KBM-7 (cell line): Measurements from ENCODE around the gene NLRP10.

Source experiments
- DNase-seq: peaks from one replicate; pipeline ENCODE4 v3.0.0-alpha.2; 2015
- in situ Hi-C: fragments of 300-500 bp; cut with MboI; formaldehyde crosslinking; loops from 2 replicates; pipeline ENCODE4 v1.14.3; 2020; ENCODE audit warnings: low sequenced_read_pairs, low pct_unique_long_range_greater_than_20kb, mixed read lengths

Gene NLRP10

GRCh38 chr11:7981619-7982157 lies 16.4 kb upstream of the NLRP10 start:
- in situ Hi-C loops = no loop called here
- DNase-seq = no peak

- in situ Hi-C loops = no loop called here
- DNase-seq = no peak
Measured at GRCh38 chr11:7977232-7977917, 12.1 kb upstream of the NLRP10 start.

- in situ Hi-C loops = no loop called here
- DNase-seq = no peak
Measured at GRCh38 chr11:7974668-7975067, 9.4 kb upstream of the NLRP10 start.

GRCh38 chr11:7973011-7973410 lies 7.8 kb upstream of the NLRP10 start:
- no peak for DNase-seq
- in situ Hi-C loops = no loop called here

GRCh38 chr11:7971846-7972245 lies 6.6 kb upstream of the NLRP10 start:
- DNase-seq = no peak
- in situ Hi-C loops = no loop called here

- DNase-seq = no peak
- in situ Hi-C loops = no loop called here
Measured at GRCh38 chr11:7969756-7970646, 4.8 kb upstream of the NLRP10 start.

GRCh38 chr11:7968686-7969085 lies 3.4 kb upstream of the NLRP10 start:
- no peak for DNase-seq
- in situ Hi-C loops = no loop called here

- in situ Hi-C loops = no loop called here
Measured at GRCh38 chr11:7967826-7968225, 2.6 kb upstream of the NLRP10 start.

GRCh38 chr11:7967097-7967496 lies 1.9 kb upstream of the NLRP10 start:
- no peak for DNase-seq
- in situ Hi-C loops = no loop called here

More at GRCh38 chr11:7967826-7968225, 2.6 kb upstream of the NLRP10 start:
- DNase-seq = no peak

- in situ Hi-C loops = no loop called here
- DNase-seq = no peak
Measured at GRCh38 chr11:7964873-7965272, 374 bp downstream of the NLRP10 start.

GRCh38 chr11:7964261-7964660 lies 986 bp downstream of the NLRP10 start:
- DNase-seq = no peak
- in situ Hi-C loops = no loop called here

GRCh38 chr11:7955191-7955590 lies 10.1 kb downstream of the NLRP10 start:
- in situ Hi-C loops = no loop called here
- DNase-seq = no peak

GRCh38 chr11:7949934-7950333 lies 15.3 kb downstream of the NLRP10 start:
- DNase-seq = no peak
- in situ Hi-C loops = no loop called here

GRCh38 chr11:7944123-7944522 lies 21.1 kb downstream of the NLRP10 start:
- in situ Hi-C loops = no loop called here
- DNase-seq = no peak

GRCh38 chr11:7941608-7942007 lies 23.6 kb downstream of the NLRP10 start, which contains the start of gene OR10A3:
Gene OR10A3 (minus strand): TSS chr11:7941708. CDS start chr11:7939520, 2,188 bp downstream.
- in situ Hi-C loops = no loop called here
- no peak for DNase-seq

GRCh38 chr11:7941146-7941545 lies 24.1 kb downstream of the NLRP10 start:
- in situ Hi-C loops = no loop called here
- DNase-seq = no peak

- in situ Hi-C loops = no loop called here
- DNase-seq = no peak
Measured at GRCh38 chr11:7936615-7937014, 28.6 kb downstream of the NLRP10 start.

- no peak for DNase-seq
- in situ Hi-C loops = no loop called here
Measured at GRCh38 chr11:7931168-7931567, 34.1 kb downstream of the NLRP10 start, which contains the start of gene OR10A6. Gene OR10A6 (minus strand): TSS chr11:7931268. CDS start chr11:7928662, 2,606 bp downstream.

GRCh38 chr11:7927635-7928034 lies 37.6 kb downstream of the NLRP10 start:
- in situ Hi-C loops = no loop called here
- DNase-seq = no peak

- in situ Hi-C loops = no loop called here
- DNase-seq = no peak
Measured at GRCh38 chr11:7924536-7924935, 40.7 kb downstream of the NLRP10 start.
